Astrocyte of the cerebellum (primary cell): Measurements from ENCODE around the gene CTNND2.
A peak's percentile ranks its signal among the peaks of the same experiment; 100 is the strongest.
"Not testable (repeated sequence)": the region's sequence is repeated elsewhere in the genome, so short reads cannot be mapped to it uniquely, and the experiment has no call there.

ENCODE experiments used
- DNase-seq: peaks from one replicate; pipeline ENCODE4 v3.0.0-alpha.2; 2011; ENCODE audit warnings: low read depth
- H3K4me3 ChIP-seq: 2 replicates; pipeline ENCODE4 v1.5.1; 2011; ENCODE audit warnings: mild to moderate bottlenecking, low read depth, low read length, moderate library complexity
- in situ Hi-C: cut with HindIII; loops from 2 replicates; pipeline ENCODE4 v1.10.0; 2017; ENCODE audit warnings: low sequenced_read_pairs
- TF ChIP-seq, protein P1 (sequence below): IDR thresholded peaks from 2 replicates; pipeline ENCODE4 v1.5.1; 2012; ENCODE audit warnings: low read length, low read depth, moderate library complexity, mild to moderate bottlenecking; ENCODE audit errors: missing control alignments

Gene CTNND2

GRCh38 chr5:11069041-11069440 lies 835.2 kb downstream of the CTNND2 start:
- no peak for DNase-seq
- no peak overlapping the region for H3K4me3 ChIP-seq
- in situ Hi-C loops = no loop called here
- TF ChIP-seq, protein P1, sequence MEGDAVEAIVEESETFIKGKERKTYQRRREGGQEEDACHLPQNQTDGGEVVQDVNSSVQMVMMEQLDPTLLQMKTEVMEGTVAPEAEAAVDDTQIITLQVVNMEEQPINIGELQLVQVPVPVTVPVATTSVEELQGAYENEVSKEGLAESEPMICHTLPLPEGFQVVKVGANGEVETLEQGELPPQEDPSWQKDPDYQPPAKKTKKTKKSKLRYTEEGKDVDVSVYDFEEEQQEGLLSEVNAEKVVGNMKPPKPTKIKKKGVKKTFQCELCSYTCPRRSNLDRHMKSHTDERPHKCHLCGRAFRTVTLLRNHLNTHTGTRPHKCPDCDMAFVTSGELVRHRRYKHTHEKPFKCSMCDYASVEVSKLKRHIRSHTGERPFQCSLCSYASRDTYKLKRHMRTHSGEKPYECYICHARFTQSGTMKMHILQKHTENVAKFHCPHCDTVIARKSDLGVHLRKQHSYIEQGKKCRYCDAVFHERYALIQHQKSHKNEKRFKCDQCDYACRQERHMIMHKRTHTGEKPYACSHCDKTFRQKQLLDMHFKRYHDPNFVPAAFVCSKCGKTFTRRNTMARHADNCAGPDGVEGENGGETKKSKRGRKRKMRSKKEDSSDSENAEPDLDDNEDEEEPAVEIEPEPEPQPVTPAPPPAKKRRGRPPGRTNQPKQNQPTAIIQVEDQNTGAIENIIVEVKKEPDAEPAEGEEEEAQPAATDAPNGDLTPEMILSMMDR = no peak

DNA sequence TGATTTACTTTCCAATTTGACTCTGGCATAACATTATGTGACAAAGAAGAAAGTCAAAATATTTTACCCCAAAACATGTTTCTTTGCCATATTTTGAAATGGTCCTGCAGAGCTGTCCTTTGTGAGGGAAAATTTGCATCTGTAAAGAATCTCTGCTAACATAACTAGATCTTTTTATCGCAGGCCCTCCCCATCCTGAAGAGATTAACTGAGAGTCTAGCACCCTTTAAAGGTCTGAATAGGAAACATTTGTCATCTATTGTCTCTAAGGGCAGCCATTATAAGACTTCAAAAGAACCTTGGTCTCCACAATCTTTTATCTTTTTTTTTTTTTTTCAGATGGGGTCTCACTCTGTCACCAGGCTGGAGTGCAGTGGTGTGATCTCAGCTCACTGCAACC lies 838.5 kb downstream of the CTNND2 start:
- in situ Hi-C loops, H3K4me3 ChIP-seq, DNase-seq: not testable (repeated sequence)

DNA sequence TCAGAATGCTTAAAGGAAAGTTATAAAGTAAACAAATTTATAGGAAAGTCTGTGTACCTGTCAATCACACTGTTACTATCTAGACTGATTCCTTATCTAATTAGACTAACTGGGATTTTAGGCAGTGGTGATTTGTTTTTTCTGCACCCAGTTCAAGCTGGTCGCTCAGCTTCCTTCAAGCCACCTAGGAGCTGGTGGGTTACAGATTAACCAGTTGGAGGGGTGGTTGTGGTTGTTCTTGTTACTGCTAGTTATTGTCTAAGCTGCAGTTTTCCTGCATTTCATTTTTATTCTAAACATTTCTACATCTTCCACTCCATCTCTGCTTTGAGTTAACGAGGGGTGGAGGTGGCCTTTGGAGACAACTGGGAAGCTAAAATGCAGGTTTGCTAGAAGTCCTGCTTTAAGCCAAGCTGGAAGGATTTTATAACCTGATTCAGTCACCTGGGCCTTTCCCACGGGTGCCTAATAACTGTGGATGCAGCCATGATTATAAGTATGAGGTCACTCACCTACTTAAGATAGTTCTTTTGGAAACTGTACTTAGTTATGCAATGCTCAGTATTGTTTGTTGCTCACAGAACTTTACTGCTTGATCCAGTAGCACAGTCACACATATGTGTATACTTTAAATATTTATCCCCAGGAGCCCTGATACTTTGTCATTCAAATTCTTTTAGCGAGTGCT lies 839.3 kb downstream of the CTNND2 start:
- DNase-seq = no peak
- H3K4me3 ChIP-seq = no peak overlapping the region
- in situ Hi-C loops = no loop called here
- TF ChIP-seq, protein P1 = no peak

- in situ Hi-C loops = no loop called here
- peak; percentile 60 for DNase-seq
- TF ChIP-seq, protein P1 = peak; percentile 40
- H3K4me3 ChIP-seq = no peak overlapping the region
Observed at GRCh38 chr5:11062397-11062796, 841.8 kb downstream of the CTNND2 start.

- no peak overlapping the region for H3K4me3 ChIP-seq
- TF ChIP-seq, protein P1 = no peak
- in situ Hi-C loops = no loop called here
- DNase-seq = no peak
Observed at GRCh38 chr5:11056560-11056959, 847.7 kb downstream of the CTNND2 start.

DNA sequence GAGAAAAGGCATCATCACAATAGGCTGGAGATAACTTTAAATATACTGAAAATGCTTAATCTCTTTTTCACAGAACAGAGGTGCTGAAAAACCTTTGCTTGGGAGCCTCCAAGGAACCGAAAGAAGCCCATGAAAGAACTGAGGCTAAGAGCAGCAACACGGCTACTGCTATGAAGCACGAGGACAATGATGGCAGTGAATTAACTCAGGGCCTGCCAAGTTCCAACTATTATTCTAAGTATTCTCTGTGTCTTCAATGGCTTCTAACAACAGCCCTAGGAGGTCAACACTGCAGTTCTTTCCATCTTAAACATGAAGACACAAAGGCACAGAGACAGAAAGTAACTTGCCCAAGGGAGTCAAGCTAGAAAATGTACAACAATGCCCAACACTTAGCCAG lies 850.2 kb downstream of the CTNND2 start:
- in situ Hi-C loops = no loop called here
- no peak for DNase-seq
- TF ChIP-seq, protein P1 = no peak
- no peak overlapping the region for H3K4me3 ChIP-seq

DNA sequence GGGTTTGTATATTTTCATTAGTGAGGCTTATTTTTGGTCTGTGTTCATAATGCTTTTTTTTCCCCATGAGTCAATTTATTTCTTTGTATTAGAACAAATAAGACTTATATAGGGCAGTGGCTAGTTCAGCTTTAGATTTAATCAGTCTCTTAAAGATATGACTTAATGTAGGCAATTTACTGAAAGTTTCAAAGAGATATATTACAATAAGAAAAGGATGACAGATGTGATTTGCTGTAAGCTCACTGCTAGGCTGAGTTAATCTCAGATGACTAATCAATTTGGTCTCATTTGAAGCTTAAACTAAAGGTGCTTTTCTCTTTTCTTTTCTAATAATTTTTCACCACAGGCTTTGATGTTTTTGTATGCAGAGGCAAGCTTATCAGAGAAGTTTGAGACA lies 851.4 kb downstream of the CTNND2 start:
- H3K4me3 ChIP-seq = no peak overlapping the region
- DNase-seq = no peak
- TF ChIP-seq, protein P1 = no peak
- in situ Hi-C loops = no loop called here
